Large intestine (tissue), 12 donors: ENCODE measurements around the gene MRI1. TPM values are rescaled to one million over a fixed set of nuclear protein-coding genes. Genes with fewer than 3 reads are reported as not detected.

ENCODE experiments used
- DNase-seq, 2 donors: peaks; one replicate each; pipeline versions ENCODE4 v3.0.0 to v3.0.0-alpha.2; 2013
- H3K27ac ChIP-seq: one replicate; pipeline ENCODE4 v1.5.1; 2013; ENCODE audit warnings: low read length
- H3K27me3 ChIP-seq: 2 replicates; pipeline ENCODE4 v1.6.1; 2013; ENCODE audit warnings: low read length; ENCODE audit not compliant: control insufficient read depth, insufficient read depth
- H3K36me3 ChIP-seq: 2 replicates; pipeline ENCODE4 v1.6.1; 2013; ENCODE audit warnings: low read length; ENCODE audit not compliant: control insufficient read depth, insufficient read depth
- H3K4me1 ChIP-seq: one replicate; pipeline ENCODE4 v1.6.1; 2013; ENCODE audit warnings: low read length; ENCODE audit not compliant: control insufficient read depth, insufficient read depth
- H3K4me3 ChIP-seq: one replicate; pipeline ENCODE4 v1.5.1; 2013; ENCODE audit warnings: low read length
- H3K9me3 ChIP-seq: one replicate; pipeline ENCODE4 v1.6.1; 2013; ENCODE audit warnings: mild to moderate bottlenecking, low read depth, low read length, moderate library complexity; ENCODE audit not compliant: control insufficient read depth
- WGBS: methylation state at CpG from one replicate; pipeline ENCODE4 v1.1.5; 2013; ENCODE audit warnings: low lambda C conversion rate; ENCODE audit not compliant: insufficient coverage; 5-methylcytosine and 5-hydroxymethylcytosine counted together
- long read RNA-seq, 11 donors: transcript quantifications; one replicate each; lab custom pipeline, GENCODE V29; 2026
- polyA plus RNA-seq: library from polyadenylated mRNA; unstranded; fragments of 120-200 nt; gene quantifications from one replicate; pipeline ENCODE4 v1.2.1, GENCODE V29; 2013

Gene MRI1
- polyA plus RNA-seq: 43.7 TPM
- long read RNA-seq, donor 1, partial matches to known transcripts: 22 of 24 reads
- long read RNA-seq, donor 1, other reads (novel, unspliced or antisense): 0 of 24 reads
- long read RNA-seq, donor 2, partial matches to known transcripts: 0 of 5 reads
- long read RNA-seq, donor 2, other reads (novel, unspliced or antisense): 0 of 5 reads
- long read RNA-seq, donor 3: 0 reads
- long read RNA-seq, donor 4, partial matches to known transcripts: 0 of 2 reads
- long read RNA-seq, donor 4, other reads (novel, unspliced or antisense): 0 of 2 reads
- long read RNA-seq, donor 5, partial matches to known transcripts: 0 of 2 reads
- long read RNA-seq, donor 5, other reads (novel, unspliced or antisense): 0 of 2 reads
- long read RNA-seq, donor 6, partial matches to known transcripts: 11 of 24 reads
- long read RNA-seq, donor 6, other reads (novel, unspliced or antisense): 9 of 24 reads
- long read RNA-seq, donor 7: 0 reads
- long read RNA-seq, donor 8, partial matches to known transcripts: 25 of 34 reads
- long read RNA-seq, donor 8, other reads (novel, unspliced or antisense): 5 of 34 reads
- long read RNA-seq, donor 9, partial matches to known transcripts: 5 of 9 reads
- long read RNA-seq, donor 9, other reads (novel, unspliced or antisense): 0 of 9 reads
- long read RNA-seq, donor 10, partial matches to known transcripts: 0 of 5 reads
- long read RNA-seq, donor 10, other reads (novel, unspliced or antisense): 0 of 5 reads
- long read RNA-seq, donor 11, partial matches to known transcripts: 0 of 3 reads
- long read RNA-seq, donor 11, other reads (novel, unspliced or antisense): 0 of 3 reads

- DNase-seq: peak; percentile 76 to 90
- H3K4me3 ChIP-seq: peak within 1 kb of the TSS; percentile 63
- no peaks in the 10 kb centered on the region for H3K27me3 ChIP-seq
- peaks cover 55% of the 10 kb centered on the region for H3K36me3 ChIP-seq
- no CpG with 5 or more reads among the region's 67 CpGs for WGBS
- H3K27ac ChIP-seq: peak within 1 kb of the TSS; percentile 11
- H3K9me3 ChIP-seq: no peaks in the 10 kb centered on the region
- peaks cover 12% of the 10 kb centered on the region for H3K4me1 ChIP-seq
These were observed at the start of gene MRI1 for GRCh38 chr19:13764101-13764807. TSS of gene MRI1 (plus strand) at chr19:13764522. CDS start at chr19:13764589, 67 bp downstream.

- Histone ChIP-seq H3K4me3 (no peak overlapping the region), H3K27me3 (peaks cover 3% of the 10 kb centered on the region), H3K9me3 (no peaks in the 10 kb centered on the region), H3K27ac (no peak overlapping the region), H3K4me1 (no peaks in the 10 kb centered on the region), H3K36me3 (no peaks in the 10 kb centered on the region)
- no CpG with 5 or more reads among the region's 8 CpGs for WGBS
- no peak for DNase-seq
These were observed 47.1 kb upstream of the MRI1 start for GRCh38 chr19:13717194-13717643.

- Histone ChIP-seq H3K36me3 (no peaks in the 10 kb centered on the region), H3K4me1 (no peaks in the 10 kb centered on the region), H3K27ac (no peak overlapping the region), H3K4me3 (no peak overlapping the region), H3K27me3 (peaks cover 3% of the 10 kb centered on the region), H3K9me3 (no peaks in the 10 kb centered on the region)
- WGBS: 40% methylated on average over 1 of the region's 9 CpGs
- peak in 1 of 2 donors; percentile 37 for DNase-seq
These were observed 45.6 kb upstream of the MRI1 start for GRCh38 chr19:13718733-13719132.

GRCh38 chr19:13722146-13722545 is 42.2 kb upstream of the MRI1 start:
- Histone ChIP-seq H3K9me3 (no peaks in the 10 kb centered on the region), H3K36me3 (no peaks in the 10 kb centered on the region)
- no CpG with 5 or more reads among the region's 6 CpGs for WGBS

GRCh38 chr19:13723206-13723605 is 41.1 kb upstream of the MRI1 start:
- no peaks in the 10 kb centered on the region for H3K4me1 ChIP-seq
- H3K36me3 ChIP-seq: no peaks in the 10 kb centered on the region
- no peak for DNase-seq
- WGBS: no CpG with 5 or more reads among the region's 5 CpGs
- H3K27ac ChIP-seq: no peak overlapping the region
- no peak overlapping the region for H3K4me3 ChIP-seq
- no peaks in the 10 kb centered on the region for H3K27me3 ChIP-seq
- H3K9me3 ChIP-seq: no peaks in the 10 kb centered on the region

More at GRCh38 chr19:13722146-13722545, 42.2 kb upstream of the MRI1 start:
- no peaks in the 10 kb centered on the region for H3K4me1 ChIP-seq
- no peak for DNase-seq
- H3K27ac ChIP-seq: no peak overlapping the region
- no peak overlapping the region for H3K4me3 ChIP-seq
- H3K27me3 ChIP-seq: peaks cover 3% of the 10 kb centered on the region

- Histone ChIP-seq H3K36me3 (no peaks in the 10 kb centered on the region), H3K9me3 (no peaks in the 10 kb centered on the region), H3K27ac (no peak overlapping the region), H3K4me3 (no peak overlapping the region), H3K27me3 (no peaks in the 10 kb centered on the region), H3K4me1 (peaks cover 5% of the 10 kb centered on the region)
- no peak for DNase-seq
- WGBS: 86% methylated on average over 1 of the region's 5 CpGs
These were observed 38.0 kb upstream of the MRI1 start for GRCh38 chr19:13726323-13726722.

- WGBS: 30% methylated on average over 2 of the region's 8 CpGs
These were observed 36.5 kb upstream of the MRI1 start for GRCh38 chr19:13727798-13728197.

GRCh38 chr19:13729859-13730258 is 34.5 kb upstream of the MRI1 start:
- WGBS: no CpG with 5 or more reads among the region's 2 CpGs
- H3K27ac ChIP-seq: no peak overlapping the region
- peaks cover 11% of the 10 kb centered on the region for H3K4me1 ChIP-seq
- H3K36me3 ChIP-seq: no peaks in the 10 kb centered on the region
- H3K4me3 ChIP-seq: no peak overlapping the region
- H3K9me3 ChIP-seq: no peaks in the 10 kb centered on the region
- no peak for DNase-seq
- H3K27me3 ChIP-seq: no peaks in the 10 kb centered on the region

More at GRCh38 chr19:13727798-13728197, 36.5 kb upstream of the MRI1 start:
- DNase-seq: no peak
- Histone ChIP-seq H3K36me3 (no peaks in the 10 kb centered on the region), H3K27me3 (no peaks in the 10 kb centered on the region), H3K4me1 (peaks cover 11% of the 10 kb centered on the region), H3K4me3 (no peak overlapping the region), H3K27ac (no peak overlapping the region), H3K9me3 (no peaks in the 10 kb centered on the region)

GRCh38 chr19:13731147-13731964 is 33.0 kb upstream of the MRI1 start:
- H3K36me3 ChIP-seq: no peaks in the 10 kb centered on the region
- peak overlapping the region; percentile 74 for H3K4me3 ChIP-seq
- no peaks in the 10 kb centered on the region for H3K27me3 ChIP-seq
- no peaks in the 10 kb centered on the region for H3K9me3 ChIP-seq
- WGBS: 0% methylated on average over 1 of the region's 39 CpGs
- H3K27ac ChIP-seq: peak overlapping the region; percentile 77
- peaks cover 11% of the 10 kb centered on the region for H3K4me1 ChIP-seq
- peak; percentile 97 for DNase-seq
